H1 (cell line): ENCODE measurements around the gene SYNDIG1. TPM values are rescaled to one million over a fixed set of nuclear protein-coding genes. Genes with fewer than 3 reads are reported as not detected.

ENCODE experiments used
- CTCF ChIA-PET: fragments of 300-600 bp; sonication (Branson Sonifier 250); formaldehyde crosslinking; loops from one replicate; lab custom pipeline; 2021; ENCODE audit not compliant: partially characterized antibody; lab: Charles Lee
- POLR2A ChIA-PET: fragments of 300-600 bp; sonication (Branson Sonifier 250); formaldehyde crosslinking; loops from one replicate; lab custom pipeline; 2021; ENCODE audit warnings: inconsistent platforms; ENCODE audit not compliant: partially characterized antibody; lab: Charles Lee
- DNase-seq, 2 experiments: peaks; one replicate each; pipeline versions ENCODE4 v3.0.0 to v3.0.0-alpha.2; 2010 to 2022; ENCODE audit warnings: low spot score in 2 of 2, low read depth in 1 of 2, mixed read lengths in 1 of 2
- FAIRE-seq: peaks from 2 replicates; lab custom pipeline; 2011; peaks lifted over from hg19 to GRCh38; lab: Jason Lieb, UNC
- H2AFZ ChIP-seq: 2 replicates; pipeline ENCODE4 v1.8.1; 2012; ENCODE audit warnings: low read length, inconsistent platforms
- H2AK5ac ChIP-seq: 2 replicates; pipeline ENCODE4 v1.6.1; 2013; ENCODE audit warnings: low read depth, low read length
- H2BK120ac ChIP-seq: replicated peaks from 2 replicates; pipeline ENCODE3; 2013; ENCODE audit warnings: low read depth, low read length, inconsistent platforms
- H2BK12ac ChIP-seq: 2 replicates; pipeline ENCODE4 v1.6.1; 2013; ENCODE audit warnings: low read depth, low read length
- H2BK15ac ChIP-seq: 2 replicates; pipeline ENCODE4 v1.6.1; 2013; ENCODE audit warnings: low read length
- H2BK20ac ChIP-seq: 2 replicates; pipeline ENCODE4 v1.6.1; 2013; ENCODE audit warnings: low read length
- H2BK5ac ChIP-seq: 2 replicates; pipeline ENCODE4 v1.6.1; 2013; ENCODE audit warnings: low read depth, low read length
- H3K14ac ChIP-seq: 2 replicates; pipeline ENCODE4 v1.6.1; 2013; ENCODE audit warnings: inconsistent platforms; ENCODE audit not compliant: insufficient read length
- H3K18ac ChIP-seq: 2 replicates; pipeline ENCODE4 v1.6.1; 2013; ENCODE audit warnings: low read length; ENCODE audit errors: extremely low read depth
- H3K23ac ChIP-seq: 2 replicates; pipeline ENCODE4 v1.6.1; 2013; ENCODE audit warnings: inconsistent platforms; ENCODE audit not compliant: insufficient read length
- H3K23me2 ChIP-seq: 2 replicates; pipeline ENCODE4 v1.6.1; 2013; ENCODE audit warnings: low read depth, low read length
- H3K27ac ChIP-seq: 2 replicates; pipeline ENCODE4 v1.6.1; 2011; ENCODE audit warnings: low read depth, low read length, inconsistent platforms
- H3K27me3 ChIP-seq, 4 experiments: replicated peaks in 1 of 4; 1 replicate in 1 of 4; 2 replicates in 3 of 4; pipeline versions ENCODE4 v1.6.1 to v1.8.1; 2011 to 2013; ENCODE audit warnings: low read length in 3 of 4, mild to moderate bottlenecking in 3 of 4, inconsistent platforms in 2 of 4, mixed read lengths in 2 of 4, moderate library complexity in 1 of 4; ENCODE audit not compliant: control insufficient read depth in 3 of 4, insufficient read depth in 3 of 4; ENCODE audit errors: extremely low read depth in 1 of 4
- H3K36me3 ChIP-seq, 4 experiments: 2 replicates each; pipeline versions ENCODE4 v1.6.1 to v1.8.1; 2011 to 2013; ENCODE audit warnings: mild to moderate bottlenecking in 4 of 4, low read length in 3 of 4, moderate library complexity in 2 of 4, control low read depth in 1 of 4, inconsistent platforms in 1 of 4; ENCODE audit not compliant: insufficient read depth in 4 of 4, control insufficient read depth in 2 of 4
- H3K4ac ChIP-seq: replicated peaks from 2 replicates; pipeline ENCODE3; 2013; ENCODE audit warnings: low read length, low read depth, mixed read lengths, inconsistent platforms; ENCODE audit not compliant: insufficient read length
- H3K4me1 ChIP-seq, 4 experiments: replicated peaks in 1 of 4; 1 replicate in 1 of 4; 2 replicates in 3 of 4; pipeline versions ENCODE4 v1.6.1 to v1.8.1; 2011 to 2013; ENCODE audit warnings: low read length in 3 of 4, inconsistent platforms in 2 of 4, mixed read lengths in 1 of 4; ENCODE audit not compliant: insufficient read depth in 4 of 4, control insufficient read depth in 3 of 4
- H3K4me2 ChIP-seq, 2 experiments: 2 replicates each; pipeline versions ENCODE4 v1.6.1 to v1.8.1; 2011 to 2013; ENCODE audit warnings: low read depth in 2 of 2, low read length in 2 of 2, control low read depth in 1 of 2, inconsistent platforms in 1 of 2, mild to moderate bottlenecking in 1 of 2; ENCODE audit not compliant: insufficient read depth in 1 of 2
- H3K4me3 ChIP-seq, 4 experiments: fragments of 200-600, 300-600 bp in 1 of 4; sonication (generic), shearing (Covaris generic), sonication (Bioruptor Twin) in 1 of 4; 2 replicates each; pipeline versions ENCODE4 v1.5.1 to v1.8.1; 2011 to 2016; ENCODE audit warnings: low read length in 4 of 4, low read depth in 3 of 4, control low read depth in 2 of 4, inconsistent platforms in 2 of 4, mild to moderate bottlenecking in 2 of 4, mixed read lengths in 1 of 4, moderate library complexity in 1 of 4; ENCODE audit not compliant: insufficient read depth in 2 of 4; ENCODE audit errors: extremely low read depth in 1 of 4
- H3K56ac ChIP-seq: replicated peaks from 2 replicates; pipeline ENCODE3; 2013; ENCODE audit warnings: low read depth, mild to moderate bottlenecking, mixed read lengths, low read length, inconsistent platforms; ENCODE audit not compliant: insufficient read length
- H3K79me1 ChIP-seq: 2 replicates; pipeline ENCODE4 v1.6.1; 2013; ENCODE audit warnings: low read depth, low read length, control low read depth
- H3K79me2 ChIP-seq, 2 experiments: 2 replicates each; pipeline versions ENCODE4 v1.6.1 to v1.8.1; 2012 to 2013; ENCODE audit warnings: low read length in 2 of 2, mild to moderate bottlenecking in 2 of 2, inconsistent platforms in 1 of 2; ENCODE audit not compliant: insufficient read depth in 2 of 2, control insufficient read depth in 1 of 2
- H3K9ac ChIP-seq, 4 experiments: replicated peaks in 1 of 4; 1 replicate in 1 of 4; 2 replicates in 3 of 4; pipeline versions ENCODE4 v1.6.1 to v1.8.1; 2011 to 2013; ENCODE audit warnings: low read depth in 3 of 4, low read length in 3 of 4, control low read depth in 2 of 4, mild to moderate bottlenecking in 2 of 4, moderate library complexity in 2 of 4, inconsistent platforms in 1 of 4; ENCODE audit errors: extremely low read depth in 1 of 4
- H3K9me3 ChIP-seq, 2 experiments: 2 replicates each; pipeline versions ENCODE4 v1.6.1 to v1.8.1; 2012 to 2013; ENCODE audit warnings: mild to moderate bottlenecking in 2 of 2, moderate library complexity in 2 of 2, control low read depth in 1 of 2, inconsistent platforms in 1 of 2, low read depth in 1 of 2, low read length in 1 of 2, mixed read lengths in 1 of 2; ENCODE audit not compliant: insufficient read depth in 2 of 2
- H4K20me1 ChIP-seq, 2 experiments: replicated peaks in 1 of 2; 2 replicates each; pipeline versions ENCODE3 to v1.8.1; 2011 to 2013; ENCODE audit warnings: inconsistent platforms in 2 of 2, low read length in 2 of 2, mild to moderate bottlenecking in 1 of 2; ENCODE audit not compliant: insufficient read depth in 2 of 2, control insufficient read depth in 1 of 2
- H4K5ac ChIP-seq: 2 replicates; pipeline ENCODE4 v1.6.1; 2013; ENCODE audit warnings: low read length, low read depth, mixed read lengths, inconsistent platforms; ENCODE audit not compliant: insufficient read length
- H4K8ac ChIP-seq: 2 replicates; pipeline ENCODE4 v1.8.0; 2013; ENCODE audit warnings: mild to moderate bottlenecking, moderate library complexity, low read length, inconsistent platforms; ENCODE audit not compliant: insufficient read depth; ENCODE audit errors: extremely low read depth
- H4K91ac ChIP-seq: replicated peaks from 2 replicates; pipeline ENCODE3; 2013; ENCODE audit warnings: low read length, mixed read lengths, inconsistent platforms; ENCODE audit not compliant: insufficient read length
- ATF3 ChIP-seq: IDR thresholded peaks from 2 replicates; pipeline ENCODE4 v1.6.1; 2011; ENCODE audit warnings: low read depth, mild to moderate bottlenecking, low read length; ENCODE audit not compliant: insufficient read depth
- CBX8 ChIP-seq: fragments of 300-800, 300-1000 bp; sonication (generic); IDR thresholded peaks from 2 replicates; pipeline ENCODE4 v1.7.1; 2016; ENCODE audit warnings: low read depth, low read length, borderline replicate concordance
- CREB1 ChIP-seq: IDR thresholded peaks from 2 replicates; pipeline ENCODE4 v1.6.1; 2012; ENCODE audit warnings: inconsistent platforms
- E2F6 ChIP-seq: IDR thresholded peaks from 2 replicates; pipeline ENCODE4 v1.6.1; 2012; ENCODE audit warnings: inconsistent platforms
- HDAC6 ChIP-seq: IDR thresholded peaks from one replicate; pipeline ENCODE4 v1.7.1; 2012; ENCODE audit warnings: low read depth, mild to moderate bottlenecking, inconsistent platforms, low read length, moderate library complexity
- KDM1A ChIP-seq: fragments of 200-600, 300-600 bp; sonication (generic); IDR thresholded peaks from 2 replicates; pipeline ENCODE4 v1.7.1; 2016; ENCODE audit warnings: mild to moderate bottlenecking, low read length, borderline replicate concordance
- MAFK ChIP-seq: IDR thresholded peaks from 2 replicates; pipeline ENCODE4 v1.6.1; 2012; ENCODE audit warnings: low read depth, mild to moderate bottlenecking, improper control_type of control experiment, low read length
- NRF1 ChIP-seq: IDR thresholded peaks from 2 replicates; pipeline ENCODE4 v1.6.1; 2011; ENCODE audit warnings: mild to moderate bottlenecking, low read depth, low read length, improper control_type of control experiment
- PHF8 ChIP-seq: fragments of 200-600 bp; sonication (generic); conservative IDR thresholded peaks from 2 replicates; pipeline ENCODE4 v1.7.1; 2012; ENCODE audit warnings: low read depth, mild to moderate bottlenecking, inconsistent platforms, low read length, moderate library complexity
- POU5F1 ChIP-seq: IDR thresholded peaks from 2 replicates; pipeline ENCODE4 v1.6.1; 2011; ENCODE audit warnings: low read depth, mild to moderate bottlenecking, low read length, moderate library complexity
- RFX5 ChIP-seq: IDR thresholded peaks from 2 replicates; pipeline ENCODE4 v1.6.1; 2011; ENCODE audit warnings: low read depth, low read length, improper control_type of control experiment, borderline replicate concordance
- RXRA ChIP-seq: IDR thresholded peaks from 2 replicates; pipeline ENCODE4 v1.6.1; 2011; ENCODE audit warnings: low read depth, mild to moderate bottlenecking, low read length, moderate library complexity; ENCODE audit not compliant: insufficient read depth
- SP1 ChIP-seq: IDR thresholded peaks from 2 replicates; pipeline ENCODE4 v1.6.1; 2011; ENCODE audit warnings: low read depth, low read length
- TBP ChIP-seq: IDR thresholded peaks from 2 replicates; pipeline ENCODE4 v1.6.1; 2011; ENCODE audit warnings: low read depth, low read length, improper control_type of control experiment
- WGBS, 2 experiments: shearing (Covaris generic) in 1 of 2; methylation state at CpG; one replicate each; pipeline versions ENCODE4 v1.1.6 to v1.1.7; 2013 to 2015; ENCODE audit warnings: low lambda C conversion rate in 2 of 2, mixed read lengths in 2 of 2, inconsistent platforms in 1 of 2, low coverage in 1 of 2, missing lambda C conversion rate in 1 of 2; ENCODE audit not compliant: insufficient replicate concordance in 2 of 2, insufficient coverage in 1 of 2, insufficient read length in 1 of 2; ENCODE audit errors: extremely low coverage in 1 of 2, missing lambda C conversion rate in 1 of 2; 5-methylcytosine and 5-hydroxymethylcytosine counted together
- polyA plus RNA-seq, 7 experiments: library from polyadenylated mRNA; depleted of rRNA in 3 of 7; stranded (reverse) in 5 of 7; unstranded in 2 of 7; fragments of >200 nt in 5 of 7; fragments of 200-250 nt in 2 of 7; gene quantifications; 1 replicate in 5 of 7; 2 replicates in 1 of 7; 4 replicates in 1 of 7; pipeline versions ENCODE4 v1.2.1 to v1.2.3, GENCODE V29; 2011 to 2013; ENCODE audit warnings: missing spikeins in 2 of 7, mixed read lengths in 2 of 7
- total RNA-seq: library from RNA; stranded (reverse); fragmentation: NEBNext Ultra II Directional; extraction: Animal tissue kit (Norgen Biotek cat#: 25700); gene quantifications from 2 replicates; pipeline ENCODE4 v1.2.1, GENCODE V29; 2021

SYNDIG1 gene
- total and polyA plus RNA-seq, 2 of the 8 experiments (the other 6 are each of a cell fraction or from before 2014, with no cell fraction given), result 6.5 to 7.8 TPM

DNA sequence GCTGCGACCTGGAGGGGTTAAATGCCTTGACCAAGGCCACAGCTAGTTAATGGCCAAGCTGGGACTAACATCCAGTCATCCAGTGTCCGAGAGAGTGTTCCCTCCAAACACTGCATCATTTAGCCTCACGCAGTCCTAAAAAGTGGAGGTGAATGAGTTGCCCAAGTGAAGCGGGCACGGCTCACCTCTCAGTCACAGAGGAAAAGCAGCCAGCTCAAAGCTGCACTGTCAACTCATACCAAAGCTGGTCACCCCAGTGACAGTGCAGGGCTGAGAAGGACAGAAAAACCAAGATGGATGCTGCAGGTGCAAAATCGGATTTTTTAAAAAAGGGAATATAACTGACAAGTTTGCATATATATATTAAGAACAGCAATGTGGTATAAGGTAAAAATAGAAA is 168.5 kb downstream of the SYNDIG1 start:
- Histone ChIP-seq H4K8ac (no peak overlapping the region; the same call in 1 of the 2 replicates), H3K23me2 (no peaks in the 10 kb centered on the region), H3K4me1 (peaks cover 5 to 14% (median 11%) of the 10 kb centered on the region in 4 experiments), H3K4me3 (no peak overlapping the region), H3K27me3 (no peaks in the 10 kb centered on the region), H3K79me1 (no peaks in the 10 kb centered on the region), H3K18ac (no peak overlapping the region), H2BK5ac (no peak overlapping the region), H4K91ac (no peak overlapping the region), H3K79me2 (no peaks in the 10 kb centered on the region), H2BK120ac (no peak overlapping the region), H2AFZ (no peak overlapping the region), H3K14ac (no peak overlapping the region), H3K9me3 (no peaks in the 10 kb centered on the region), H3K36me3 (no peaks in the 10 kb centered on the region), H2BK15ac (no peak overlapping the region), H3K9ac (no peak overlapping the region), H2BK12ac (no peak overlapping the region), H3K4me2 (no peak overlapping the region), H2AK5ac (no peak overlapping the region), H4K20me1 (no peaks in the 10 kb centered on the region), H2BK20ac (no peak overlapping the region), H3K56ac (no peak overlapping the region), H3K23ac (no peak overlapping the region), H3K4ac (no peak overlapping the region), H3K27ac (no peak overlapping the region), H4K5ac (no peak overlapping the region)
- 78% methylated on average over 6 of the region's 6 CpGs; no CpG with 5 or more reads in 1 of the 2 experiments for WGBS, 2 experiments
- DNase-seq (no peak), FAIRE-seq (no peak)
- ChIA-PET CTCF (no interaction called here), POLR2A (no interaction called here)
- no peak for TF ChIP-seq SP1
- no peak for TF ChIP-seq POU5F1
- no peak for TF ChIP-seq CREB1
- TF ChIP-seq KDM1A, result no peak
- TF ChIP-seq NRF1, result no peak
- TF ChIP-seq TBP, result no peak
- no peak for TF ChIP-seq MAFK
- no peak for TF ChIP-seq ATF3
- no peak for TF ChIP-seq RXRA
- TF ChIP-seq E2F6, result no peak
- TF ChIP-seq CBX8, result no peak
- no peak for TF ChIP-seq PHF8
- TF ChIP-seq HDAC6, result no peak
- TF ChIP-seq RFX5, result no peak
